H1 (cell line): Measurements from ENCODE around the gene POPDC3. TPM values are rescaled to one million over a fixed set of nuclear protein-coding genes. Genes with fewer than 3 reads are reported as not detected.

ENCODE experiments used
- CTCF ChIA-PET: fragments of 300-600 bp; sonication (Branson Sonifier 250); formaldehyde crosslinking; loops from one replicate; lab custom pipeline; 2021; ENCODE audit not compliant: partially characterized antibody; lab: Charles Lee
- POLR2A ChIA-PET: fragments of 300-600 bp; sonication (Branson Sonifier 250); formaldehyde crosslinking; loops from one replicate; lab custom pipeline; 2021; ENCODE audit warnings: inconsistent platforms; ENCODE audit not compliant: partially characterized antibody; lab: Charles Lee
- DNase-seq, 2 experiments: peaks; one replicate each; pipeline versions ENCODE4 v3.0.0 to v3.0.0-alpha.2; 2010 to 2022; ENCODE audit warnings: low spot score in 2 of 2, low read depth in 1 of 2, mixed read lengths in 1 of 2
- FAIRE-seq: peaks from 2 replicates; lab custom pipeline; 2011; peaks lifted over from hg19 to GRCh38; lab: Jason Lieb, UNC
- H2AFZ ChIP-seq: 2 replicates; pipeline ENCODE4 v1.8.1; 2012; ENCODE audit warnings: low read length, inconsistent platforms
- H2AK5ac ChIP-seq: 2 replicates; pipeline ENCODE4 v1.6.1; 2013; ENCODE audit warnings: low read depth, low read length
- H2BK120ac ChIP-seq: replicated peaks from 2 replicates; pipeline ENCODE3; 2013; ENCODE audit warnings: low read depth, low read length, inconsistent platforms
- H2BK12ac ChIP-seq: 2 replicates; pipeline ENCODE4 v1.6.1; 2013; ENCODE audit warnings: low read depth, low read length
- H2BK15ac ChIP-seq: 2 replicates; pipeline ENCODE4 v1.6.1; 2013; ENCODE audit warnings: low read length
- H2BK20ac ChIP-seq: 2 replicates; pipeline ENCODE4 v1.6.1; 2013; ENCODE audit warnings: low read length
- H2BK5ac ChIP-seq: 2 replicates; pipeline ENCODE4 v1.6.1; 2013; ENCODE audit warnings: low read depth, low read length
- H3K14ac ChIP-seq: 2 replicates; pipeline ENCODE4 v1.6.1; 2013; ENCODE audit warnings: inconsistent platforms; ENCODE audit not compliant: insufficient read length
- H3K18ac ChIP-seq: 2 replicates; pipeline ENCODE4 v1.6.1; 2013; ENCODE audit warnings: low read length; ENCODE audit errors: extremely low read depth
- H3K23ac ChIP-seq: 2 replicates; pipeline ENCODE4 v1.6.1; 2013; ENCODE audit warnings: inconsistent platforms; ENCODE audit not compliant: insufficient read length
- H3K23me2 ChIP-seq: 2 replicates; pipeline ENCODE4 v1.6.1; 2013; ENCODE audit warnings: low read depth, low read length
- H3K27ac ChIP-seq: 2 replicates; pipeline ENCODE4 v1.6.1; 2011; ENCODE audit warnings: low read depth, low read length, inconsistent platforms
- H3K27me3 ChIP-seq, 4 experiments: replicated peaks in 1 of 4; 1 replicate in 1 of 4; 2 replicates in 3 of 4; pipeline versions ENCODE4 v1.6.1 to v1.8.1; 2011 to 2013; ENCODE audit warnings: low read length in 3 of 4, mild to moderate bottlenecking in 3 of 4, inconsistent platforms in 2 of 4, mixed read lengths in 2 of 4, moderate library complexity in 1 of 4; ENCODE audit not compliant: control insufficient read depth in 3 of 4, insufficient read depth in 3 of 4; ENCODE audit errors: extremely low read depth in 1 of 4
- H3K36me3 ChIP-seq, 4 experiments: 2 replicates each; pipeline versions ENCODE4 v1.6.1 to v1.8.1; 2011 to 2013; ENCODE audit warnings: mild to moderate bottlenecking in 4 of 4, low read length in 3 of 4, moderate library complexity in 2 of 4, control low read depth in 1 of 4, inconsistent platforms in 1 of 4; ENCODE audit not compliant: insufficient read depth in 4 of 4, control insufficient read depth in 2 of 4
- H3K4ac ChIP-seq: replicated peaks from 2 replicates; pipeline ENCODE3; 2013; ENCODE audit warnings: low read length, low read depth, mixed read lengths, inconsistent platforms; ENCODE audit not compliant: insufficient read length
- H3K4me1 ChIP-seq, 4 experiments: replicated peaks in 1 of 4; 1 replicate in 1 of 4; 2 replicates in 3 of 4; pipeline versions ENCODE4 v1.6.1 to v1.8.1; 2011 to 2013; ENCODE audit warnings: low read length in 3 of 4, inconsistent platforms in 2 of 4, mixed read lengths in 1 of 4; ENCODE audit not compliant: insufficient read depth in 4 of 4, control insufficient read depth in 3 of 4
- H3K4me2 ChIP-seq, 2 experiments: 2 replicates each; pipeline versions ENCODE4 v1.6.1 to v1.8.1; 2011 to 2013; ENCODE audit warnings: low read depth in 2 of 2, low read length in 2 of 2, control low read depth in 1 of 2, inconsistent platforms in 1 of 2, mild to moderate bottlenecking in 1 of 2; ENCODE audit not compliant: insufficient read depth in 1 of 2
- H3K4me3 ChIP-seq, 4 experiments: fragments of 200-600, 300-600 bp in 1 of 4; sonication (generic), shearing (Covaris generic), sonication (Bioruptor Twin) in 1 of 4; 2 replicates each; pipeline versions ENCODE4 v1.5.1 to v1.8.1; 2011 to 2016; ENCODE audit warnings: low read length in 4 of 4, low read depth in 3 of 4, control low read depth in 2 of 4, inconsistent platforms in 2 of 4, mild to moderate bottlenecking in 2 of 4, mixed read lengths in 1 of 4, moderate library complexity in 1 of 4; ENCODE audit not compliant: insufficient read depth in 2 of 4; ENCODE audit errors: extremely low read depth in 1 of 4
- H3K56ac ChIP-seq: replicated peaks from 2 replicates; pipeline ENCODE3; 2013; ENCODE audit warnings: low read depth, mild to moderate bottlenecking, mixed read lengths, low read length, inconsistent platforms; ENCODE audit not compliant: insufficient read length
- H3K79me1 ChIP-seq: 2 replicates; pipeline ENCODE4 v1.6.1; 2013; ENCODE audit warnings: low read depth, low read length, control low read depth
- H3K79me2 ChIP-seq, 2 experiments: 2 replicates each; pipeline versions ENCODE4 v1.6.1 to v1.8.1; 2012 to 2013; ENCODE audit warnings: low read length in 2 of 2, mild to moderate bottlenecking in 2 of 2, inconsistent platforms in 1 of 2; ENCODE audit not compliant: insufficient read depth in 2 of 2, control insufficient read depth in 1 of 2
- H3K9ac ChIP-seq, 4 experiments: replicated peaks in 1 of 4; 1 replicate in 1 of 4; 2 replicates in 3 of 4; pipeline versions ENCODE4 v1.6.1 to v1.8.1; 2011 to 2013; ENCODE audit warnings: low read depth in 3 of 4, low read length in 3 of 4, control low read depth in 2 of 4, mild to moderate bottlenecking in 2 of 4, moderate library complexity in 2 of 4, inconsistent platforms in 1 of 4; ENCODE audit errors: extremely low read depth in 1 of 4
- H3K9me3 ChIP-seq, 2 experiments: 2 replicates each; pipeline versions ENCODE4 v1.6.1 to v1.8.1; 2012 to 2013; ENCODE audit warnings: mild to moderate bottlenecking in 2 of 2, moderate library complexity in 2 of 2, control low read depth in 1 of 2, inconsistent platforms in 1 of 2, low read depth in 1 of 2, low read length in 1 of 2, mixed read lengths in 1 of 2; ENCODE audit not compliant: insufficient read depth in 2 of 2
- H4K20me1 ChIP-seq, 2 experiments: replicated peaks in 1 of 2; 2 replicates each; pipeline versions ENCODE3 to v1.8.1; 2011 to 2013; ENCODE audit warnings: inconsistent platforms in 2 of 2, low read length in 2 of 2, mild to moderate bottlenecking in 1 of 2; ENCODE audit not compliant: insufficient read depth in 2 of 2, control insufficient read depth in 1 of 2
- H4K5ac ChIP-seq: 2 replicates; pipeline ENCODE4 v1.6.1; 2013; ENCODE audit warnings: low read length, low read depth, mixed read lengths, inconsistent platforms; ENCODE audit not compliant: insufficient read length
- H4K8ac ChIP-seq: 2 replicates; pipeline ENCODE4 v1.8.0; 2013; ENCODE audit warnings: mild to moderate bottlenecking, moderate library complexity, low read length, inconsistent platforms; ENCODE audit not compliant: insufficient read depth; ENCODE audit errors: extremely low read depth
- H4K91ac ChIP-seq: replicated peaks from 2 replicates; pipeline ENCODE3; 2013; ENCODE audit warnings: low read length, mixed read lengths, inconsistent platforms; ENCODE audit not compliant: insufficient read length
- CHD1 ChIP-seq: IDR thresholded peaks from 2 replicates; pipeline ENCODE4 v1.6.1; 2012; ENCODE audit warnings: low read depth, low read length, improper control_type of control experiment
- KDM5A ChIP-seq: fragments of 200-600 bp; IDR thresholded peaks from 2 replicates; pipeline ENCODE4 v1.7.1; 2012; ENCODE audit warnings: mild to moderate bottlenecking, low read length, inconsistent platforms, mixed read lengths
- POLR2AphosphoS5 ChIP-seq: IDR thresholded peaks from 2 replicates; pipeline ENCODE4 v1.6.1; 2011; ENCODE audit warnings: low read depth, low read length
- SIN3A ChIP-seq, 2 experiments: IDR thresholded peaks in 1 of 2; conservative IDR thresholded peaks in 1 of 2; 2 replicates each; pipeline ENCODE4 v1.6.1; 2011 to 2012; ENCODE audit warnings: low read length in 2 of 2, improper control_type of control experiment in 1 of 2, low read depth in 1 of 2, mild to moderate bottlenecking in 1 of 2
- SRF ChIP-seq: IDR thresholded peaks from 2 replicates; pipeline ENCODE4 v1.6.1; 2011; ENCODE audit warnings: mild to moderate bottlenecking, low read depth, low read length, moderate library complexity
- TBP ChIP-seq: IDR thresholded peaks from 2 replicates; pipeline ENCODE4 v1.6.1; 2011; ENCODE audit warnings: low read depth, low read length, improper control_type of control experiment
- TEAD4 ChIP-seq: IDR thresholded peaks from 2 replicates; pipeline ENCODE4 v1.6.1; 2012; ENCODE audit warnings: low read depth, low read length, inconsistent platforms, mixed read lengths
- WGBS, 2 experiments: shearing (Covaris generic) in 1 of 2; methylation state at CpG; one replicate each; pipeline versions ENCODE4 v1.1.6 to v1.1.7; 2013 to 2015; ENCODE audit warnings: low lambda C conversion rate in 2 of 2, mixed read lengths in 2 of 2, inconsistent platforms in 1 of 2, low coverage in 1 of 2, missing lambda C conversion rate in 1 of 2; ENCODE audit not compliant: insufficient replicate concordance in 2 of 2, insufficient coverage in 1 of 2, insufficient read length in 1 of 2; ENCODE audit errors: extremely low coverage in 1 of 2, missing lambda C conversion rate in 1 of 2; 5-methylcytosine and 5-hydroxymethylcytosine counted together
- polyA plus RNA-seq, 7 experiments: library from polyadenylated mRNA; depleted of rRNA in 3 of 7; stranded (reverse) in 5 of 7; unstranded in 2 of 7; fragments of >200 nt in 5 of 7; fragments of 200-250 nt in 2 of 7; gene quantifications; 1 replicate in 5 of 7; 2 replicates in 1 of 7; 4 replicates in 1 of 7; pipeline versions ENCODE4 v1.2.1 to v1.2.3, GENCODE V29; 2011 to 2013; ENCODE audit warnings: missing spikeins in 2 of 7, mixed read lengths in 2 of 7
- total RNA-seq: library from RNA; stranded (reverse); fragmentation: NEBNext Ultra II Directional; extraction: Animal tissue kit (Norgen Biotek cat#: 25700); gene quantifications from 2 replicates; pipeline ENCODE4 v1.2.1, GENCODE V29; 2021

The POPDC3 gene
- total and polyA plus RNA-seq, 2 of the 8 experiments (the other 6 are each of a cell fraction or from before 2014, with no cell fraction given): 3.7 to 6.5 TPM

GRCh38 chr6:105108631-105109262, 71.1 kb downstream of the POPDC3 start:
- Histone ChIP-seq H3K9me3 (no peaks in the 10 kb centered on the region), H4K5ac (no peak overlapping the region), H3K23me2 (no peaks in the 10 kb centered on the region), H2BK15ac (no peak overlapping the region), H3K79me1 (no peaks in the 10 kb centered on the region), H2BK5ac (no peak overlapping the region), H3K4ac (no peak overlapping the region), H3K9ac (no peak overlapping the region), H4K20me1 (no peaks in the 10 kb centered on the region), H3K14ac (no peak overlapping the region), H3K27me3 (no peaks in the 10 kb centered on the region), H3K18ac (no peak overlapping the region), H2BK20ac (no peak overlapping the region), H2BK120ac (no peak overlapping the region), H3K79me2 (no peaks in the 10 kb centered on the region), H3K4me2 (no peak overlapping the region), H2AFZ (no peak overlapping the region), H3K4me3 (no peak overlapping the region), H3K56ac (no peak overlapping the region), H3K23ac (no peak overlapping the region), H2BK12ac (no peak overlapping the region), H4K91ac (no peak overlapping the region), H3K4me1 (no peaks in the 10 kb centered on the region), H3K36me3 (no peaks in the 10 kb centered on the region), H2AK5ac (no peak overlapping the region), H4K8ac (no peak overlapping the region), H3K27ac (no peak overlapping the region)
- TF ChIP-seq SRF (no peak), KDM5A (no peak), CHD1 (no peak), POLR2AphosphoS5 (no peak), TBP (no peak), TEAD4 (no peak), SIN3A (conservative IDR thresholded peaks at IDR 0.05 in 1 of 2, IDR thresholded peaks at IDR 0.05 in 1 of 2; ENCODE audit: low read depth in 1 of 2, low read length in 2 of 2) (no peak)
- WGBS, 2 experiments: 84% methylated on average over 7 of the region's 7 CpGs; no CpG with 5 or more reads in 1 of the 2 experiments
- ChIA-PET POLR2A (no interaction called here), CTCF (interaction anchor here (1.4 kb wide), 1 partner anchor 9 kb away, joined by 5 read pairs; no protein-coding TSS in a partner anchor)
- DNase-seq (no peak), FAIRE-seq (no peak)
